CMK (cell line): Measurements from ENCODE around the gene GTPBP6.
"Not testable (repeated sequence)": the region's sequence is repeated elsewhere in the genome, so short reads cannot be mapped to it uniquely, and the experiment has no call there.

Experiments
- DNase-seq: peaks from one replicate; pipeline ENCODE4 v3.0.0-alpha.2; 2010; ENCODE audit warnings: low read depth

Gene GTPBP6

GRCh38 chrX:317424-318067, 1.1 kb downstream of the GTPBP6 start:
- DNase-seq = peak; percentile 92

GRCh38 chrX:316351-317325, 2.0 kb downstream of the GTPBP6 start:
- no peak for DNase-seq

GRCh38 chrX:314781-315595, 3.6 kb downstream of the GTPBP6 start:
- no peak for DNase-seq

GRCh38 chrX:314049-314448, 4.5 kb downstream of the GTPBP6 start:
- no peak for DNase-seq

- DNase-seq = no peak
Observed at GRCh38 chrX:313546-313945, 5.0 kb downstream of the GTPBP6 start.

- no peak for DNase-seq
Observed at GRCh38 chrX:312621-313331, 5.8 kb downstream of the GTPBP6 start.

GRCh38 chrX:311156-312129, 7.2 kb downstream of the GTPBP6 start:
- no peak for DNase-seq

- DNase-seq = no peak
Observed at GRCh38 chrX:310621-311155, 7.9 kb downstream of the GTPBP6 start.

GRCh38 chrX:308821-309520, 9.6 kb downstream of the GTPBP6 start:
- DNase-seq = no peak

- no peak for DNase-seq
Observed at GRCh38 chrX:307261-308111, 11.1 kb downstream of the GTPBP6 start.

GRCh38 chrX:306614-307251, 11.9 kb downstream of the GTPBP6 start:
- DNase-seq = not testable (repeated sequence)

GRCh38 chrX:305781-306613, 12.6 kb downstream of the GTPBP6 start:
- not testable (repeated sequence) for DNase-seq

GRCh38 chrX:302975-303374, 15.6 kb downstream of the GTPBP6 start:
- no peak for DNase-seq

GRCh38 chrX:300334-300733, 18.3 kb downstream of the GTPBP6 start:
- DNase-seq = no peak

GRCh38 chrX:298993-299392, 19.6 kb downstream of the GTPBP6 start:
- no peak for DNase-seq

GRCh38 chrX:295136-295535, 23.5 kb downstream of the GTPBP6 start:
- no peak for DNase-seq
